K562 (cell line): Measurements from ENCODE around the gene KDELR3.

Experiments
- BACH1 ChIP-seq: fragments of 200-800 bp; sonication (Bioruptor generic); IDR thresholded peaks from 2 replicates; pipeline ENCODE4 v1.6.1; 2016; ENCODE audit warnings: missing genetic modification characterization, missing compliant biosample characterization
- CHD4 ChIP-seq: fragments of 200-600 bp; sonication (generic); IDR thresholded peaks from 3 replicates; pipeline ENCODE4 v1.6.1; 2012; ENCODE audit warnings: low read depth, mild to moderate bottlenecking, mixed read lengths, low read length, inconsistent platforms; ENCODE audit not compliant: insufficient read depth, insufficient replicate concordance, poor library complexity, severe bottlenecking
- CTCF ChIP-seq, 3 experiments: IDR thresholded peaks in 2 of 3; conservative IDR thresholded peaks in 1 of 3; 2 replicates each; pipeline ENCODE4 v1.5.1; 2011 to 2012; ENCODE audit warnings: low read length in 3 of 3, mild to moderate bottlenecking in 3 of 3, control low read depth in 2 of 3, improper control_type of control experiment in 1 of 3, inconsistent platforms in 1 of 3, low read depth in 1 of 3, mixed read lengths in 1 of 3, moderate library complexity in 1 of 3; ENCODE audit not compliant: insufficient read depth in 2 of 3
- ESRRA ChIP-seq: fragments of 450-650 bp; IDR thresholded peaks from 2 replicates; pipeline ENCODE4 v1.6.1; 2014; ENCODE audit warnings: low read depth, mild to moderate bottlenecking, moderate library complexity, borderline replicate concordance
- FOXK1 ChIP-seq: sonication (generic); formaldehyde crosslinking; IDR thresholded peaks from 2 replicates; pipeline ENCODE4 v1.8.0; 2022; ENCODE audit warnings: missing genetic modification reagents, mild to moderate bottlenecking, borderline replicate concordance
- FOXM1 ChIP-seq, 2 experiments: fragments of 450-650 bp in 1 of 2; sonication (generic) in 1 of 2; formaldehyde crosslinking in 1 of 2; IDR thresholded peaks; 2 replicates each; pipeline versions ENCODE4 v1.6.1 to v1.9.0; 2017 to 2022; ENCODE audit warnings: low read depth in 2 of 2, mild to moderate bottlenecking in 2 of 2, missing genetic modification reagents in 1 of 2, moderate library complexity in 1 of 2
- FOXO4 ChIP-seq: fragments of 450-650 bp; formaldehyde crosslinking; IDR thresholded peaks from 2 replicates; pipeline ENCODE4 v1.4.0; 2020; ENCODE audit warnings: mild to moderate bottlenecking, moderate library complexity
- MAZ ChIP-seq, 2 experiments: fragments of 450-650 bp in 1 of 2; sonication (generic) in 1 of 2; formaldehyde crosslinking; IDR thresholded peaks in 1 of 2; conservative IDR thresholded peaks in 1 of 2; 2 replicates each; pipeline versions ENCODE4 v1.4.0 to v1.5.0; 2020; ENCODE audit warnings: mild to moderate bottlenecking in 1 of 2, missing genetic modification reagents in 1 of 2
- MEIS2 ChIP-seq: fragments of 450-650 bp; IDR thresholded peaks from 2 replicates; pipeline ENCODE4 v1.6.1; 2014; ENCODE audit warnings: mild to moderate bottlenecking; ENCODE audit not compliant: partially characterized antibody
- NELFE ChIP-seq: IDR thresholded peaks from 2 replicates; pipeline ENCODE4 v1.6.1; 2011; ENCODE audit warnings: mild to moderate bottlenecking; ENCODE audit not compliant: insufficient read depth, insufficient read length
- REST ChIP-seq, 2 experiments: fragments of 450-650 bp; formaldehyde crosslinking in 1 of 2; IDR thresholded peaks; 2 replicates each; pipeline versions ENCODE4 v1.4.0 to v1.6.1; 2014 to 2020; ENCODE audit warnings: mild to moderate bottlenecking in 2 of 2, borderline replicate concordance in 1 of 2, low read depth in 1 of 2
- SIX5 ChIP-seq, 2 experiments: IDR thresholded peaks; 2 replicates each; pipeline ENCODE4 v1.6.1; 2011; ENCODE audit warnings: low read length in 2 of 2, borderline replicate concordance in 1 of 2, low read depth in 1 of 2, mild to moderate bottlenecking in 1 of 2, moderate library complexity in 1 of 2; ENCODE audit not compliant: insufficient read depth in 1 of 2
- STAT6 ChIP-seq: sonication (generic); formaldehyde crosslinking; IDR thresholded peaks from 2 replicates; pipeline ENCODE4 v1.8.1; 2023; ENCODE audit warnings: mild to moderate bottlenecking, missing genetic modification reagents
- TAF7 ChIP-seq: fragments of 450-650 bp; IDR thresholded peaks from 2 replicates; pipeline ENCODE4 v1.6.1; 2016; ENCODE audit warnings: missing genetic modification characterization, missing compliant biosample characterization

GRCh38 chr22:38494498-38494897, 26.6 kb downstream of the KDELR3 start:
- TF ChIP-seq ESRRA: no peak
- no peak for TF ChIP-seq TAF7 (tag)
- no peak for TF ChIP-seq BACH1 (tag)
- no peak for TF ChIP-seq NELFE
- TF ChIP-seq MEIS2: no peak
- TF ChIP-seq FOXO4 (CRISPR knock-in tag): no peak
- no peak for TF ChIP-seq SIX5 (IDR thresholded peaks at IDR 0.05; ENCODE audit: borderline replicate concordance in 1 of 2, insufficient read depth in 1 of 2, low read depth in 1 of 2, low read length in 2 of 2)
- no peak for TF ChIP-seq REST (IDR thresholded peaks at IDR 0.05; ENCODE audit: borderline replicate concordance)
- TF ChIP-seq REST (CRISPR knock-in tag; IDR thresholded peaks at IDR 0.05; ENCODE audit: low read depth): no peak
- no peak for TF ChIP-seq FOXM1 (IDR thresholded peaks at IDR 0.05; ENCODE audit: low read depth)
- no peak for TF ChIP-seq FOXM1 (CRISPR knock-in tag; IDR thresholded peaks at IDR 0.05; ENCODE audit: low read depth)
- TF ChIP-seq MAZ (CRISPR knock-in tag; conservative IDR thresholded peaks at IDR 0.05 in 1 of 2, IDR thresholded peaks at IDR 0.05 in 1 of 2): no peak
- no peak for TF ChIP-seq CHD4
- no peak for TF ChIP-seq STAT6 (CRISPR knock-in tag)
- TF ChIP-seq FOXK1: no peak
- TF ChIP-seq CTCF (IDR thresholded peaks at IDR 0.05 in 2 of 3, conservative IDR thresholded peaks at IDR 0.05 in 1 of 3; ENCODE audit: insufficient read depth in 2 of 3, low read depth in 1 of 3, low read length in 3 of 3): no peak
